HG03342 (cell line): ENCODE measurements around the gene TAF8.

ENCODE experiments used
- ATAC-seq: cut with Tn5 transposase; IDR thresholded peaks from one replicate; pipeline ENCODE4 v1.9.1; 2021; ENCODE audit warnings: mild to moderate bottlenecking, moderate library complexity; ENCODE audit not compliant: unreplicated experiment

Gene TAF8

DNA sequence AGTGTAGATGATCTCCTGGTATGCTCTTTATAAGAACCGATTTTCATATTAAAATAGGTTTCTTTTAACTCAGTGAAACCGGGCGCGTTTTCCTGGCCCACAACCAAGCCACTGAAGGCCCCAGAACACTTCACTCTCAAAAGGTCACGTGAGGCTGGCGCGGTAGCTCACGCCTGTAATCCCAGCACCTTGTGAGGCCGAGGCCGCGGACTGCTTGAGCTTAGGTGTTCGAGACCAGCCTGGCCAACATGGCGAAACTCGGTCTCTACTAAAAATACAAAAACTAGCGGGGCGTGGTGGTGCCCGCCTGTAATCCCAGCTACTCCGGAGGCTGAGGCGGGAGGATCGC lies 402 bp upstream of the TAF8 start:
- ATAC-seq: no peak

DNA sequence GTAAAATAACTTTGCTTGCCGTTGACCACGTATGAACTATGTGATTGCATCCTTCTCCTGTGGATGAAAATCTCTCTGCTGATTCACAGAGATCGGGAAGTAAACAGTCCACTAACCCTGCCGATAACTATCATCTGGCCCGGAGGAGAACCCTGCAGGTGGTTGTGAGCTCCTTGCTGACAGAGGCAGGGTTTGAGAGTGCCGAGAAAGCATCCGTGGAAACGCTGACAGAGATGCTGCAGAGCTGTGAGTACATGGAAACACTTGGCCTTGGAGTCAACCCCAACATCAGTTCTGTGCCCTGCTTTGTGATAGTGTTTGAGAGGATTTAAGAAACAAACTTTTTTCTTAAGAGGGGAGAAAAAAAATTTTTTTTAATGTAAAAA lies 937 bp downstream of the TAF8 start:
- no peak for ATAC-seq

DNA sequence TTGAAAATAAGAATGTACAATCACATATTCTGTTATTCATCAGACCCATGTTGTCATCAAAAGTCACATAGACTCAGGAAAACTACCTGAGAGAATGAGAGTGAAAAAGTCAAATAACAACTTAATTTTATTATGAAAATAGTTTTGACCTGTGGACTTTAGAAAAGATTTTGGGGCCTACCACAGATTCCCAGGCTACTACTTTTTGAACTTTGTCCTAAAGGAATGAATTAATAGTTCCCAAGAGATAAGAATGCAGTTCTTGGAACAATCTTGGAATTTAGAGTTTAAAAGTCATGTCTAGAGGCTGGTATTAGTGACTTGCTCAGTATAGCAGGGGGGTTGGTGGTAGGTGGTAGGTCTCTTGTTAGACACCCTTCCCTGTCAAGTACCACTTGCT lies 3.3 kb downstream of the TAF8 start:
- ATAC-seq: no peak

DNA sequence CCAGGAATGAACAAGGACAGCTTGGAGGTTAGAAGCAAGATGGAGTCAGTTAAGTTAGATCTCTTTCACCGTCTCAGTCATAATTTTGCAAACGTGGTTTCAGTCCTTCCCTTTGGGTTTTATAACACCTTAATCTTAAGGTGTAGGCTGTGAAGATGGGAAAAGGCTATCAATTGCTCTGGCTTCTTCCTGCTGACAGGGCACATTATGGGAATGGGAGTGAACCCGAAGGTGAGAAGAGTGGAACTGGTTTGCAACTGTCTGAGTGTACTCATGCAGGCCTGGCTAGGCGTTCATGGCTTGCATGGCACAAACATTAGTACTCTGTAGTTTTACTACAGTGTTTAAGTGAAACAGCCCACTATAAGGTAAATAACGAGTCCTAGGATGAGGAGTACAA lies 9.4 kb downstream of the TAF8 start:
- no peak for ATAC-seq

DNA sequence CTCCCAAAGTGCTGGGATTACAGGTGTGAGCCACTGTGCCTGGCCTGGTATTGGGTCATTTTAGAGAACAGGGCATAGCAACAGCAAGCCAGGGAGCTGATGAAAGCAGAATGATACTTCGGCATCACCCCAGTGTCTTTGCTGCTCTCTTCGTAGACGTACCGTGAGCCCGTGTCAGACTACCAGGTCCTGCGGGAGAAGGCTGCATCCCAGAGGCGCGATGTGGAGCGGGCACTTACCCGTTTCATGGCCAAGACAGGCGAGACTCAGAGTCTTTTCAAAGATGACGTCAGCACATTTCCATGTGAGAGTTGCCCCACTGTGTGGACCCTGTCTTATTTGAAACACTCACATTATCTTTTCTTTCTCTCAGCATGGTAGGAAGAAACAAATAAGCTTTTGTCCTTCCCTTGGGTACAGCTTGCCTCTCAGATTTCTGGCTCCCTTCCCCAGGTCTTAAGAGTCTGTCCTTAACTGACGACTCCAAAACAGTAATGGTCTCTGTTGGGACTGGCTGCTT lies 15.9 kb downstream of the TAF8 start:
- ATAC-seq: no peak

DNA sequence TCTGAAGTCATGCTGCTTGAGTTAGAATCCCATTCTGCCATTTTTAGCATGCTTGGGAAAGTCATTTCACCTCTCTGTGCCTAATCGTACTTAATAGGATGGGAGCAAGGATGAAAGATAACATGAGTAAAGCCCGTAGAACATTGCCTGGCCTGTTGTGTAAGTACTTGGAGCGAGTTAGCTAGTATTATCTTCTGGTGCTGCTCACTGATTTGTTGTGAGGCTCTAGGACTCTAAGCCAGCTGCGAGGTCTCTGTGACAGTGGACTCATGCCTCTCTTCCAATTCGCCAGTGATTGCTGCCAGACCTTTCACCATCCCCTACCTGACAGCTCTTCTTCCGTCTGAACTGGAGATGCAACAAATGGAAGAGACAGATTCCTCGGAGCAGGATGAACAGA lies 17.8 kb downstream of the TAF8 start:
- no peak for ATAC-seq

DNA sequence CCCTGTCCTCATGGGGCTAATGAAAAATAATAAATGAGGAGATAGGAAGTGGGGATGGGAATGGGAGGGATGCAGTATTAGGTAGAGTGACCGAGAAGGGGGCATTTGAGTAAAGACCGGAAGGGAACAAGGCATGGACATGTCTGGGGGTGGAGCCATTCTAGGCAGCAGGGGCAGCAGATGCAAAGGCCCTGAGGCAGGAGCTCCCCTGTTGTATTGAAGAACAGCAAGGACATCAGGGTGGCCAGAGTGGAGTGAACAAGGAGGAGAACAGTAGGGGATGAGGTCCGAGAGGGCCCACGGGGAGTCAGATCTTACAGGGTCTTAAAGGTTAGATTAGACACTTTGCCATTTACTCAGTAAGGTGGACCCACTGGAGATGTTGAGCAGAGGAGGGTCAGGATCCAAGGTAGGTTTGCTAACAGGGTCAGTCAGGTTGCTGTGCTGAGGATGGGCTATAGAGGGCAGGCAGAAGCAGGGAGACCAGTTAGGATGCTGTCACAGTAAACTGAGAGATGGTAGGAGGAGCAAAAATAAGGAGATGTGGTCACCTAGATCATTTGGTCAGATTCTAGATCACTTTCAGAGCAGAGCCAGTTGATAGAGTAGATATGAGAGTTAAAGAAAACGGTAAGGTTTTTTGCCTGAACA lies 18.7 kb downstream of the TAF8 start:
- ATAC-seq: no peak

DNA sequence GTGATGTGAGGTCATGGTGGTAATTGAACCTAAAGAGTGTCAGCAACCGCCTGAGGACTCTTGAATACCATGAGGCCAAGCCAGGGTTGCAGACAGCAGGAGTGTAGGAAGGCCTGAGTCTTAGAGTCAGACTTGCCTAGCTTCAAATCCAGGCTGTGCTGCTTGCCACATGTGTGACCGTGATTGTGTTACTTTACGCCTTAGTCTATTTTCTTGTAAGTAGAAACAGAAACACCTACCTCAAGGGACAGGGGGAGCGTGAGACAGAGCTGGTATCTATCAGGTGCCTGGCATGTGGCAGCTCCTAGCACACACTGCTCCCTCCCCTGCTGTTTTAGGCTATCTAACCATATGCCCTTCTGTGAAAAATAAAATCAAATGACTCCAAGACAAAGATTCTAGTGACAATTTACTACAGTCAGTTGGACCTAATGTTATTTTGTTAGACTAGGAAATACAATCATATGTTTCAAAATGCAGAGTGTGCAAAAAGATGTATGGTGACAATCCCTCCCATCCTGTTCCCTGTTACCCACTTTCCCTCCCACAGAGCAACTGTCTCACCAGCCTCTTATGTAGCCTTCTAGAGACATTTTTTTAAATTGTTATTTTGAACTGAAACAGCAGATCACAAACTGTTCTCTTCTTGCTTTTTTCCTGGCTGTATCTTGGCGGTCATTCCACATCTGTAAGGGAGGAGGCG lies 21.7 kb downstream of the TAF8 start:
- ATAC-seq: no peak

DNA sequence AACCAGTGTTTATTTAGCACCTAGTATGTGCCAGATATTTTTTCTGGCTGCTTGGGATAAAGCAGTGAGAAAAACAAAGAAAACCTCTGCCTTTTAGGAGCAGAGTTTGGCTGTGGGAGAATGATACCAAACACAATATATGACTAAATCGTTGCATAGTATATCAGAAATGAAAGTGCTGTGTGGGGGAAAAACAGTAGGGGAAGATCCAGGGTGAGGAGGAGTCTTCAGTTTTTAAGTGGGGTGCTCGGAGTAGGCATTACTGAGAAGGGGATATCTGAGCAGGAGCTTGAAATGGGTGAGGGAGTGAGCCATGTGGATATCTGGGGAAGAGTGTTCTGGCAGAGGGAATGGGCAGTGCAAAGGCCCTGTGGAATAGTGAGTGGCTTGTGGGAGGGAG lies 23.0 kb downstream of the TAF8 start:
- ATAC-seq: no peak

DNA sequence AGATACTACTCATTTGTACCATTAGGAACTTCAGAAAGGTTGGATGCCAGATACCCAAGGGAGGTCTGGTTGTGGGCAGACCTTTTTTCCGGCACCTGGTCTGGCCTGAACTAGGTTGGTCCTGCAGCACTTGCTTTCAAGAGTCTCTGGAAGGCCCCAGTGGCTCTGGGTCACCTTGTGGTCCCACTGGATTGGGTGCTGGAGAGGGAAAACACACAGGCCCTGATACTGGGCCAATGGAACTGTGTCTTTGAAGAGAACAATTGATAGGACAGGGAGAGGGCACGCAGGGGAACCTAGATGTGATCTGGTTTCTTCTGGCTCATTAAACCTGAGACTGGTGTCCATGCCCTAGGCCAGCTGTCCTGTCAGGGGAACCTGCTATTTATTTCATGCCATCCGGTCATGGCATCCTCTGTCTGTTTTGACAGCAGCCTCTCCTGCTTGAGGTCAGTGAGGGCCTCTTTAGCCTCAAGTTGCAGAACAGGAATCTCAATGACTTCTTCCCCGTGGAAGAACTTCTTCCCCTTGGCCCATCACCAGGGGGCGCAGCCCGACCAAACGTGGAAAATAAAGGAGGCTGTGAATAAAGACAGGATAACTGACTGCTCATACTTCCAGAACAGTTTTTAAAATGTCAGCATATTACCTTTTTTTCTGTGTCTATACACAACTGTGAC lies 25.0 kb downstream of the TAF8 start:
- ATAC-seq: no peak

DNA sequence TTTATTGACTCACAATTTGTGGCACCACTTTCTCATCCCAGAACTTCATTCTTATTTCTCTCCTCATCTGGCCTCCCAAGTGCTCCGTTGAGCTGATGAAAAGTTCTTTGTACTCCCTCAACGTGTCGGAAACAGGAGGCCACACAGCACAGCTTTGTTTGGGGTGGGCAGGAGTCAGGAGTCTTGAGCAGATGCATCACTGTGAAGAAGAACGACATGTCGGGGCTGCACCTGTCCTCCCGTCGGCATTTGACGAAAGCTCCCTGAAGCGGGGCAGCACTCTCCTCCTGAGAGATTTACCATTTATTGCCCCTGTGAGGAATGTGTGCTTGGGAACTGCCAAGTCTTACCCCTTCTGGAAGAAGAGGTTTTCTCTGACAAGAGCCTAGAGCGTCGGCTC lies 28.1 kb downstream of the TAF8 start:
- no peak for ATAC-seq

DNA sequence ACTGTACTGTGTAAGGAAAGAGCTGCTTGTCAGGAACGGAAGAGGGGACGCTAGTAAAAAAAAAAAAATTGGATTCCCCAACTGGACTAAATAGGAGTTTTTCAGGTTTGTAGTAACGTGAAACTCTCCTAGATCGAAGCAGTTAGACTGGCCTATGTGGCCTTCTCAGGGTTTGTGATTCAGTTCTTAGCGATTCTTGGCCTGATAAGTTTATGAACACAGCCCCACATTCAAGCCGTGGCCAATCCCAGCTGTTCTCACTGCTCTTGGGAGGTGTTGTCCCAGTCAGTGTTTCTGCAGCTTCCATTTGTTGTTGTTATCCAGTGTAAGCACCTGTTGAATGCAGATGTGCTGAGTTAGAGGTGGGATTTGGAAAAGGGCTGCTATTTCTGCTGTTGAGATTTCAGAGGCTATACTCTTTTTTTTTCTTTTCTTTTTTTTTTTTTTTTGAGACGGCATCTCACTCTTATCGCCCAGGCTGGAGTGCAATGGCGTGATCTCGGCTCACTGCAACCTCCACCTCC lies 29.7 kb downstream of the TAF8 start:
- ATAC-seq: no peak

DNA sequence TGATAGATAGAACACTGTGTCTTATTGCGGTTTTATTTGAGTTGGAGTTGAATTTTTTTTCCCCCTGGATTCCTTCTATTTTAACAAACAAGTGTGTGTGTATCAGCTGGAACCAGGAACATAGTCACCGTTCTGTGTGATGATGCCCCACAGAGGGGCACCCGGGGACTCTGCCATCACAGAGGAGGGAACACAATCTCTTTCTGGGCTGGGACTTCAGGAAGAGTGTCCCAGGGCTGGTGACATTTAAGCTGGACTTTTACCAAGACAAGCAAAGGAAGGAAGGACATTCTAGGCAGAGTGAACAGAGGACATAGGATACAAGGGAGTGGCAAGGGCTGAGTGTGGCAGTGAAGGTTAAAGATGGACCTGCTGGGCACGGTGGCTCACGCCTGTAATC lies 33.2 kb downstream of the TAF8 start:
- ATAC-seq: no peak

DNA sequence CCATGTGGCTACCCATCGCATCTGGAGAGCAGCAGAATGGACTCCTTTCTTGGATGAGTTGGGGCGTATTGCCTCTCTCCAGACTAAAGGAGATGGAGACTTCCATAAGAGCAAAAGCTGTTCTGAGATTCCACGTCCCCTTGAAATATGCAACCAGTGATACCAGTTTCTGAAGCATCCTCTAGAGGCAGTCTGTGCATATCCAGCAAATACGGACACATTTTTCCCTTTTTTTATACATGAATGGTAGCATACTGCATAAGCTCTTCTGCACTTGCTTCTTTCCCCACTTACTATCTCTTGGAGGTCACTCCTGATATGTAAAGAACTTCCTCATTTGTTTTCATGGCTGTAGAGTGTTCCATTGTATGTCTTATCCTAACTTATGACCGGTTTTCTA lies 34.6 kb downstream of the TAF8 start:
- no peak for ATAC-seq

DNA sequence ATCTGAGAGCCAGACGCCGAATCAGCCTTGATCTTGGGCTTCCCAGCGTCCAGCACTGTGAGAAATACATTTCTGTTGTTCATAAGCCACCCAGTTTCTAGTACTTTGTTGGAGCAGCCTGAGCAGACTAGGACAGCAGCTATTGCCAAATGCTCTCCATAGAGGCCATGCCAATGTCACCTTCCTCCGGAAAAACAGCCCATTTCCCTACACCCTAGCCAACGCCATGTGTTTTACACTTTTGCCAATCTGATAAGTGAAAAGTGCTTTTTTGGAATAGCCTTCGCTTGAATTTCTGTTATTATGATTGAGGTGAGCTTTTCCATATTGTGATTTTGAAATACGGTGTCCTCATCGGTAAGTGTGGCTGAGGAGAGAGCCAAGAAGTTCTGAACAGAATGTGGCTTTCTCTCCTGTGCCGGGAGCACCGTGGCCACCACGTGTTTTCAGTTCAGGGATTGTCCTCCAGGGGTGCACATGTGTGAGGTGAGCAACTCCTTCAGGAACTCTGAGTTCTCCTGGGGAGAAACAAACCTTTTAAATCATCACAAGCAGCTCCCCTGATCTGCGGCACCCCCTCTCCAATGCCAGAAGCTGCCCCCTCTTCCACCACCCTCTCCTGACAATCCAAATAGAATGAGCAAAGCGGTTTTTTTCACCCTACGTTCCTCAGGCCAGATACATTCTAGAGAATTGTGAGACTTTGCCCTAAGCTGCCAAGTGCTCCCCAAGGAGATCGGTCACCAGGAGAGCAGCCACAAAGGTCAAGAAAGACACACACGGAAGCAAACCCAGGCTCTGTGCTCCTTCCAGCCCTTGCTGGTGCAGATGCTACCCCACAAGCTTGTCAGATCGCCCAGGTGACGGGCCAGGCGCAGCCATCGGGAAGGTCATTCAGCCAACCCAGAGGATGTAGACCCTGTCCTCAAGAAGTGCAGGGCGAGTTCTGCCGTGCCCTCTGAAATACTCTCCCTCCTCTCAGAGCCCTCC lies 36.0 kb downstream of the TAF8 start:
- ATAC-seq: no peak

DNA sequence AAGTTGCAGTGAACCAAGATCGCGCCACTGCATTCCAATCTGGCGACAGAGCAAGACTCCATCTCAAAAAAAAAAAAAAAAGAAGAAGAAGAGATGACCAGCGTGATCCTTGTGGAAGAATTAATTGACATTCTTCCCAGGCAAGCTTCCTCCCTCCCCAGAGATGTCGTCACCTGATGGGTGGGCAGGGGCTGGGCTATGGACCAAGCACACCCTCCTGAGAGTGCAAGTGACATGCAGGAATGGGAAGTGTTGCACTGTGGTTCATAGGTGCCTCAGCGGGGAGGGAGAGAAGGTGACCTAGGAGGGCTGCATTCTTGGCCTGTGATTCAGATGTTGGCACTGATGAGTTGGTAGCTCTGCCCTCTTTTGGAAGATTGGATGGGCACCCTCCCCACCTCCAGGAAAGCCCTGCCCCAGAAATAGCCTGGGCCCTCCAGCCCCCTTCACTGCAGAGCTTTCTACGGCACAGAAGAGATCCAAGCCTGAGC lies 37.8 kb downstream of the TAF8 start:
- no peak for ATAC-seq

DNA sequence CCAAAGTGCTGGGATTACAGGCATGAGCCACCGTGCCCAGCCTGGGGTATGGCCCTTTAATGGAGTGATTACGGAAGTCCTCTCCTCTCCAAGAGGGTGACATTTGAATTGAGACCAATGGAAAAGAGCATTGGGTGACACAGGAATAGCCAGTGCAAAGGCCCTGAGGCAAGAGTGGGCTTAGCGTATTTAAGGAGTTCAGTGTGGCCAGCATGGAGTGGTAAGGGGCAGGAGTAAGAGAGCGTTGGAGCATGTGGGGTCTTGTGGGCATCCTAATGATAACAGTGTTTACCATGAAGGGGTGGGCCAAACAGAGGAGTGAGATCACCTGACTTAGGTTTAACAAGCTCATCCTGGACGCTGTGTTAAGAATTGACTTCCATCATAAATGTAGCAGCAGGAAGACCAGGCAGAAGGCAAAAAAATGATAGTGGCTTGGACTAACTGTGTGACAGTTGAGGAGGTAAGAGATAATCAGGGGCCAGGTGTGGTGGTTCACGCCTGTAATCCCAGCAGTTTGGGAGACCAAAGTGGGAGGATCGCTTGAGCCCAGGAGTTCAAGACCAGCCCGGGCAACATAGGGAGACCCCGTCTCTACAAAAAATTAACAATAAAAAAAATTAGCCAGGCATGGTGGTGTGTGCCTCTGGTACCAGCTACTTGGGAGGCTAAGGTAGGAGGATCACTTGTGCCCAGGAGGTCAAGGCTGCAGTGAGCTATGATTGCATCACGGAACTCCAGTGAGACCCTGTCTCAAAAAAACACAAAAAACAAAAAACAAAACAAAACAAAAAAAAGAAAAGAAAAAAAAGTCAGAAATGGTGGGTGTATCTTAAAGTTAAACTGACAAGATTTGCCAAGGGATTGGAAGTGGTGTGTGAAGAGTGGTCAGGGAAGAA lies 40.7 kb downstream of the TAF8 start:
- ATAC-seq: no peak

DNA sequence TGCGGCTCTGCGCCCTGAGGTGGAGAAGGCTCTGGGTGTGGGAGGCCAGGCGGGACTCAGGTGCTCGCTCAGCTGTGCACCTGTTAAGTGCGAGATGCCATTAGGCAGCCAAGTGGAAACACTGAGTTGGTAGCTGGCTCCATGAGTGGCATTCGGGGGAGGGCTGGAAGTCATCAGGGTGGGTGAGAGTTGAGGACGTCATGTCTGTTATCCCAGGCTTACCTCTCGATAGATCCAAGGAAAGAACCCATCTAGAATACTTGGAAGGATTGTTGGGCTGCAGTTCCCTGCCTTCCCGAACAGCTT lies 41.3 kb downstream of the TAF8 start:
- ATAC-seq: no peak

DNA sequence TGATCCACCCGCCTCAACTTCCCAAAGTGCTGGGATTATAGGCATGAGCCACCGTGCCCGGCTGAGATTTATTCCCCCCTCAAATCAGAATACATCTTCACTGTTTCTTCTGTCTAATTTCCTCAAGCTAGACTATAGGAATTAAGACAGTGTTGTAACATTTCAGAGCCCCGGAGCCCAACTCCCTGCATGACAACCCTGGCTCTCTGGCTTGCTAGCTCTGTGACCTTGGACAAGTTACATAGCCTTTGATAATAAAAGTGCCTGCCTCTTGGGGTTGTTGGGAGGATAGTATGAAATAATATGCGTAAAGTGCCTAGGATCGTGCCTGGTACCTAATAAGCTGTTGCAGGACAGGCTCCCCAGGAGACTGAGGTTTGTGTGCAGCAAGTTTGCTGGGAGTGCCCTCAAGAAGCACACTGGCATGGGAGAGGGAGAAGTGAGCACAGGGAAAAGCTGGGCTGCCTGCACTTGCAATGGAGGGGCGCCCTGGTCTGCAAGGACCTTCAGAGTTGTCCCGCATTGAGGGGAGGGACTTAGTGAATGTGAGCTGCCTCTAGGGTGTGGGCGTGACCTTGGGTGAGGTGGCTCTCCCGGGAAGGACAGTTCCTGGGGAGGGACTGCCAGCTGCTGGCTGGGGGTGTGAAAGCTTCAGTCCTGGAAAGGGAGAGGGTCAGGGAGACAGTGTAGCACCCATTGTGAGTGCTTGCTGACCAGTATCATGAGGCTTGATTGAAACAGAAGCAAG lies 43.4 kb downstream of the TAF8 start:
- ATAC-seq: no peak
